Subcutaneous adipose tissue (tissue), 4 donors: ENCODE data around the gene MYH16. TPM values are rescaled to one million over a fixed set of nuclear protein-coding genes. Genes with fewer than 3 reads are reported as not detected.

Source experiments
- CTCF ChIP-seq: fragments of 450-650 bp; IDR thresholded peaks from one replicate; pipeline ENCODE4 v1.5.1; 2016; ENCODE audit warnings: low read depth, mild to moderate bottlenecking, control low read depth, antibody characterized with exemption, moderate library complexity
- total RNA-seq, 4 donors: library from RNA; depleted of rRNA; stranded (reverse); fragments of >200 nt; gene quantifications; one replicate each; pipeline ENCODE4 v1.1.0, GENCODE V29; 2016

The MYH16 gene
- total RNA-seq, 4 donors from 2014 or later = not detected

GRCh38 chr7:99359465-99360154 is 87.0 kb downstream of the MYH16 start:
- TF ChIP-seq CTCF = no peak

Other genes with a start within 250 kb of the MYH16 start
- gene SMURF1, start 128.7 kb upstream of the MYH16 start, total RNA-seq = 10 to 100 TPM; 24.0 to 49.4 (median 25.2) TPM
- gene KPNA7, start 64.7 kb upstream of the MYH16 start, total RNA-seq = not detected
- 100 to 1,000 TPM in 3 of 4 donors, 10 to 100 TPM in 1; 87.2 to 152 (median 113) TPM for gene ARPC1A, start 53.1 kb downstream of the MYH16 start, total RNA-seq
- gene ARPC1B, start 101.9 kb downstream of the MYH16 start, total RNA-seq = 100 to 1,000 TPM; 133 to 364 (median 178) TPM
- 10 to 100 TPM; 34.6 to 88.5 (median 62.6) TPM for gene PDAP1, start 135.8 kb downstream of the MYH16 start, total RNA-seq
- gene BUD31, start 136.1 kb downstream of the MYH16 start, total RNA-seq = 10 to 100 TPM; 55.5 to 89.0 (median 66.0) TPM
- 10 to 100 TPM in 1 of 4 donors, 1 to 10 TPM in 3; 3.7 to 11.9 (median 5.3) TPM for gene PTCD1, start 166.0 kb downstream of the MYH16 start, total RNA-seq
- 10 to 100 TPM; 23.2 to 60.7 (median 26.6) TPM for gene CPSF4, start 166.1 kb downstream of the MYH16 start, total RNA-seq
- 100 to 1,000 TPM; 546 to 724 (median 624) TPM for gene ATP5MF, start 193.3 kb downstream of the MYH16 start, total RNA-seq
- gene ZNF789, start 200.1 kb downstream of the MYH16 start, total RNA-seq = 1 to 10 TPM; 4.5 to 7.3 (median 5.9) TPM
- 10 to 100 TPM; 24.6 to 42.2 (median 32.0) TPM for gene ZNF394, start 227.4 kb downstream of the MYH16 start, total RNA-seq
- gene ZKSCAN5, start 231.8 kb downstream of the MYH16 start, total RNA-seq = 1 to 10 TPM; 7.0 to 10.0 (median 8.7) TPM